Measurements from ENCODE around the gene GALM. TPM values are rescaled to one million over a fixed set of nuclear protein-coding genes. Genes with fewer than 3 reads are reported as not detected.
A peak's percentile ranks its signal among the peaks of the same experiment; 100 is the strongest.

The GALM gene
- total and polyA plus RNA-seq, 2 of the 13 experiments (the other 11 are each of a cell fraction or from before 2014, with no cell fraction given), result 65.5 to 90.0 TPM

DNA sequence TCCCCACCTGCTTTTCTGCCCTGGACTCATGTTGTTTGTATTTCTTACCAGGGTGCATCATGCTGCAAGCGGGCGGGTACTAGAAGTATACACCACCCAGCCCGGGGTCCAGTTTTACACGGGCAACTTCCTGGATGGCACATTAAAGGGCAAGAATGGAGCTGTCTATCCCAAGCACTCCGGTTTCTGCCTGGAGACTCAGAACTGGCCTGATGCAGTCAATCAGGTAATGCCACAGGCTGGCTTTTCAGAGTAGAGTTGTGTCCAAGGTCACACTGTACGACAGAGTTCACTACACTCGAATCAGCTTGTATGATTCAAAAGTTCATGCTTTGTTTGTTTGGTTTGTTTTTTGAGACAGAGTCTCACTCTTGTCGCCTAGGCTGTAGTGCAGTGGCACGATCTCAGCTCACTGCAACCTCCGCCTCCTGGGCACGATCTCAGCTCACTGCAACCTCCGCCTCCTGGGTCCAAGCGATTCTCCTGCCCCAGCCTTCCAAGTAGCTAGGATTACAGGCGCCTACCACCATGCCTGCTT is 65.8 kb downstream of the GALM start (continued):
- TF ChIP-seq, protein P1, sequence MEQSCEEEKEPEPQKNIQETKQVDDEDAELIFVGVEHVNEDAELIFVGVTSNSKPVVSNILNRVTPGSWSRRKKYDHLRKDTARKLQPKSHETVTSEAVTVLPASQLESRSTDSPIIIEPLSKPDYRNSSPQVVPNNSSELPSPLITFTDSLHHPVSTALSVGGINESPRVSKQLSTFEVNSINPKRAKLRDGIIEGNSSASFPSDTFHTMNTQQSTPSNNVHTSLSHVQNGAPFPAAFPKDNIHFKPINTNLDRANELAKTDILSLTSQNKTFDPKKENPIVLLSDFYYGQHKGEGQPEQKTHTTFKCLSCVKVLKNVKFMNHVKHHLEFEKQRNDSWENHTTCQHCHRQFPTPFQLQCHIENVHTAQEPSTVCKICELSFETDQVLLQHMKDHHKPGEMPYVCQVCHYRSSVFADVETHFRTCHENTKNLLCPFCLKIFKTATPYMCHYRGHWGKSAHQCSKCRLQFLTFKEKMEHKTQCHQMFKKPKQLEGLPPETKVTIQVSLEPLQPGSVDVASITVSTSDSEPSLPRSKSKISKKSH (CRISPR knock-in tag; IDR thresholded peaks at IDR 0.05; ENCODE audit: borderline replicate concordance), result no peak; the same call in 1 of the 2 replicates
- TF ChIP-seq SOX13 (IDR thresholded peaks at IDR 0.05), result no peak
- TF ChIP-seq SOX13 (CRISPR knock-in tag; conservative IDR thresholded peaks at IDR 0.05 in 1 of 2, IDR thresholded peaks at IDR 0.05 in 1 of 2), result peak in 1 of 2 experiments; percentile 74; a peak in 2 of 4 replicates
- no peak for TF ChIP-seq ZNF839 (CRISPR knock-in tag; IDR thresholded peaks at IDR 0.05; ENCODE audit: borderline replicate concordance)
- TF ChIP-seq SUZ12 (IDR thresholded peaks at IDR 0.05; ENCODE audit: low read depth, low read length), result no peak
- no peak for TF ChIP-seq NKX3-1 (CRISPR knock-in tag; IDR thresholded peaks at IDR 0.05)
- no peak for TF ChIP-seq RAD51 (IDR thresholded peaks at IDR 0.05; ENCODE audit: borderline replicate concordance)
- TF ChIP-seq, protein P2, sequence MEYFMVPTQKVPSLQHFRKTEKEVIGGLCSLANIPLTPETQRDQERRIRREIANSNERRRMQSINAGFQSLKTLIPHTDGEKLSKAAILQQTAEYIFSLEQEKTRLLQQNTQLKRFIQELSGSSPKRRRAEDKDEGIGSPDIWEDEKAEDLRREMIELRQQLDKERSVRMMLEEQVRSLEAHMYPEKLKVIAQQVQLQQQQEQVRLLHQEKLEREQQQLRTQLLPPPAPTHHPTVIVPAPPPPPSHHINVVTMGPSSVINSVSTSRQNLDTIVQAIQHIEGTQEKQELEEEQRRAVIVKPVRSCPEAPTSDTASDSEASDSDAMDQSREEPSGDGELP (IDR thresholded peaks at IDR 0.05; ENCODE audit: borderline replicate concordance, low read depth), result no peak
- TF ChIP-seq XBP1 (CRISPR knock-in tag; IDR thresholded peaks at IDR 0.05), result no peak
- TF ChIP-seq HDAC1 (CRISPR knock-in tag; IDR thresholded peaks at IDR 0.05), result peak; percentile 75
- TF ChIP-seq KLF11 (CRISPR knock-in tag; IDR thresholded peaks at IDR 0.05), result no peak; the same call in 1 of the 2 replicates
- no peak for TF ChIP-seq ZFP37 (CRISPR knock-in tag; IDR thresholded peaks at IDR 0.05; ENCODE audit: borderline replicate concordance)
- TF ChIP-seq, protein P3, sequence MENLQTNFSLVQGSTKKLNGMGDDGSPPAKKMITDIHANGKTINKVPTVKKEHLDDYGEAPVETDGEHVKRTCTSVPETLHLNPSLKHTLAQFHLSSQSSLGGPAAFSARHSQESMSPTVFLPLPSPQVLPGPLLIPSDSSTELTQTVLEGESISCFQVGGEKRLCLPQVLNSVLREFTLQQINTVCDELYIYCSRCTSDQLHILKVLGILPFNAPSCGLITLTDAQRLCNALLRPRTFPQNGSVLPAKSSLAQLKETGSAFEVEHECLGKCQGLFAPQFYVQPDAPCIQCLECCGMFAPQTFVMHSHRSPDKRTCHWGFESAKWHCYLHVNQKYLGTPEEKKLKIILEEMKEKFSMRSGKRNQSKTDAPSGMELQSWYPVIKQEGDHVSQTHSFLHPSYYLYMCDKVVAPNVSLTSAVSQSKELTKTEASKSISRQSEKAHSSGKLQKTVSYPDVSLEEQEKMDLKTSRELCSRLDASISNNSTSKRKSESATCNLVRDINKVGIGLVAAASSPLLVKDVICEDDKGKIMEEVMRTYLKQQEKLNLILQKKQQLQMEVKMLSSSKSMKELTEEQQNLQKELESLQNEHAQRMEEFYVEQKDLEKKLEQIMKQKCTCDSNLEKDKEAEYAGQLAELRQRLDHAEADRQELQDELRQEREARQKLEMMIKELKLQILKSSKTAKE (CRISPR knock-in tag; IDR thresholded peaks at IDR 0.05; ENCODE audit: borderline replicate concordance), result no peak
- no peak for TF ChIP-seq ZNF34 (CRISPR knock-in tag; IDR thresholded peaks at IDR 0.05; ENCODE audit: borderline replicate concordance)
- TF ChIP-seq ZC3H13 (CRISPR knock-in tag; IDR thresholded peaks at IDR 0.05), result no peak
- TF ChIP-seq, protein P4, sequence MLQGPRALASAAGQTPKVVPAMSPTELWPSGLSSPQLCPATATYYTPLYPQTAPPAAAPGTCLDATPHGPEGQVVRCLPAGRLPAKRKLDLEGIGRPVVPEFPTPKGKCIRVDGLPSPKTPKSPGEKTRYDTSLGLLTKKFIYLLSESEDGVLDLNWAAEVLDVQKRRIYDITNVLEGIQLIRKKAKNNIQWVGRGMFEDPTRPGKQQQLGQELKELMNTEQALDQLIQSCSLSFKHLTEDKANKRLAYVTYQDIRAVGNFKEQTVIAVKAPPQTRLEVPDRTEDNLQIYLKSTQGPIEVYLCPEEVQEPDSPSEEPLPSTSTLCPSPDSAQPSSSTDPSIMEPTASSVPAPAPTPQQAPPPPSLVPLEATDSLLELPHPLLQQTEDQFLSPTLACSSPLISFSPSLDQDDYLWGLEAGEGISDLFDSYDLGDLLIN (CRISPR knock-in tag; IDR thresholded peaks at IDR 0.05; ENCODE audit: borderline replicate concordance), result no peak
- 0 out of 2 replicates have a peak, but pooled peaks have one; percentile 4 for TF ChIP-seq JUN (CRISPR knock-in tag; IDR thresholded peaks at IDR 0.05)
- TF ChIP-seq ZNF598 (CRISPR knock-in tag; IDR thresholded peaks at IDR 0.05; ENCODE audit: borderline replicate concordance), result peak; percentile 39; the same call in 1 of the 2 replicates
- TF ChIP-seq, protein P5, sequence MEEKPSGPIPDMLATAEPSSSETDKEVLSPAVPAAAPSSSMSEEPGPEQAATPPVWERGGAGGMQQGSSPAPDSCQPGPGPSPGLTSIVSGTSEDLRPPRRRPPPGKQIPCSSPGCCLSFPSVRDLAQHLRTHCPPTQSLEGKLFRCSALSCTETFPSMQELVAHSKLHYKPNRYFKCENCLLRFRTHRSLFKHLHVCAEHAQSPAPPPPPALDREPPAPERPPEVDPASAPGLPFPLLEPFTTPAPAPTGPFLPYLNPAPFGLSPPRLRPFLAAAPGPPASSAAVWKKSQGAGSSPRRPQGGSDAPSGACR (CRISPR knock-in tag; IDR thresholded peaks at IDR 0.05), result 0 out of 2 replicates have a peak, but pooled peaks have one; percentile 44
- TF ChIP-seq NR2C2 (CRISPR knock-in tag; IDR thresholded peaks at IDR 0.05; ENCODE audit: borderline replicate concordance), result peak; percentile 54; the same call in 1 of the 2 replicates
- TF ChIP-seq NR2F1 (CRISPR knock-in tag; IDR thresholded peaks at IDR 0.05), result no peak; a peak in 2 of 4 replicates
- TF ChIP-seq SIN3A (IDR thresholded peaks at IDR 0.05; ENCODE audit: borderline replicate concordance, low read depth, low read length), result 0 out of 2 replicates have a peak, but pooled peaks have one; percentile 45
- 0 out of 2 replicates have a peak, but pooled peaks have one; percentile 38 for TF ChIP-seq ZNF746 (CRISPR knock-in tag; IDR thresholded peaks at IDR 0.05)
- TF ChIP-seq, protein P6, sequence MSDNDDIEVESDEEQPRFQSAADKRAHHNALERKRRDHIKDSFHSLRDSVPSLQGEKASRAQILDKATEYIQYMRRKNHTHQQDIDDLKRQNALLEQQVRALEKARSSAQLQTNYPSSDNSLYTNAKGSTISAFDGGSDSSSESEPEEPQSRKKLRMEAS (IDR thresholded peaks at IDR 0.05), result peak; percentile 55

Data from HepG2 (cell line).